Erythroblast (primary cell): ENCODE measurements around the gene INTS6.

Experiments
- GATA1 ChIP-seq: IDR thresholded peaks from 2 replicates; pipeline ENCODE4 v1.6.1; 2011; ENCODE audit warnings: low read depth, mild to moderate bottlenecking, control low read depth, low read length, moderate library complexity
- POLR2A ChIP-seq: IDR thresholded peaks from 2 replicates; pipeline ENCODE4 v1.6.1; 2011; ENCODE audit warnings: mild to moderate bottlenecking, low read length

DNA sequence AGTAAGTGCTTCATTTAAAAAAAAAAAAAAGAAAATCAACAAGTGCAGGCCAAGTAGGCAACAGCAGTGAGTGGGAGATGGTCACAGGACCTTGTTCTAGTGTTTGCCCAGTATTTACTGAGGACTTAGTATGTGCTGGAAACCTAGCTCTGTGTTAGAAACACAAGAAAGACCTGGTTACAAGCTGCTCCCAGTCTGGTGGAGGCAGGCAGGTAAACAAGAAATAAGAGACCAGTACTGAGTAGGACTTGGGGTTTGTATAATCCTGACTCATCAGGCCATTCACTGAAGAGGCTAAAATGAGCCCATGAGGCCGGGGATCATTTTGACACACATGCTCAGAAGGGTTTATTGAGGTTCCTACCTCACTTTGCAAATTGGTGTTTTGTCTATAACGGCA, 134.8 kb downstream of the INTS6 start:
- TF ChIP-seq POLR2A (no peak), GATA1 (no peak)
